Mesendoderm (in vitro differentiated cells): ENCODE measurements around the gene VSIG8.
A peak's percentile ranks its signal among the peaks of the same experiment; 100 is the strongest.

Experiments
- DNase-seq: peaks from one replicate; pipeline ENCODE4 v3.0.0; 2013
- H2AK5ac ChIP-seq: 2 replicates; pipeline ENCODE4 v1.6.1; 2013; ENCODE audit warnings: low read length, inconsistent platforms
- H2BK120ac ChIP-seq: 2 replicates; pipeline ENCODE4 v1.6.1; 2013; ENCODE audit warnings: low read depth, mild to moderate bottlenecking, low read length, moderate library complexity, mixed read lengths
- H2BK15ac ChIP-seq: replicated peaks from 2 replicates; pipeline ENCODE4 v1.6.1; 2013; ENCODE audit warnings: low read depth, mild to moderate bottlenecking, moderate library complexity
- H2BK5ac ChIP-seq: 2 replicates; pipeline ENCODE4 v1.6.1; 2013; ENCODE audit warnings: low read length, inconsistent platforms
- H3K18ac ChIP-seq: 2 replicates; pipeline ENCODE4 v1.6.1; 2013; ENCODE audit warnings: mild to moderate bottlenecking, low read length, mixed read lengths
- H3K23ac ChIP-seq: one replicate; pipeline ENCODE4 v1.6.1; 2013; ENCODE audit warnings: low read length
- H3K27ac ChIP-seq: 2 replicates; pipeline ENCODE4 v1.5.1; 2013; ENCODE audit warnings: low read depth, mild to moderate bottlenecking, inconsistent platforms, low read length, moderate library complexity
- H3K27me3 ChIP-seq: 2 replicates; pipeline ENCODE4 v1.6.1; 2013; ENCODE audit warnings: low read length, control low read depth, mild to moderate bottlenecking, inconsistent platforms; ENCODE audit not compliant: insufficient read depth, poor library complexity
- H3K36me3 ChIP-seq: 2 replicates; pipeline ENCODE4 v1.6.1; 2013; ENCODE audit warnings: low read length, inconsistent platforms; ENCODE audit not compliant: control insufficient read depth, insufficient read depth
- H3K4ac ChIP-seq: one replicate; pipeline ENCODE4 v1.6.1; 2013; ENCODE audit warnings: low read depth, mild to moderate bottlenecking, low read length, moderate library complexity
- H3K4me1 ChIP-seq: 2 replicates; pipeline ENCODE4 v1.6.1; 2013; ENCODE audit warnings: low read depth, low read length, inconsistent platforms; ENCODE audit not compliant: control insufficient read depth
- H3K4me2 ChIP-seq: 2 replicates; pipeline ENCODE4 v1.6.1; 2013; ENCODE audit warnings: low read length
- H3K4me3 ChIP-seq: 2 replicates; pipeline ENCODE4 v1.5.1; 2013; ENCODE audit warnings: mild to moderate bottlenecking, low read length
- H3K56ac ChIP-seq: one replicate; pipeline ENCODE4 v1.6.1; 2013; ENCODE audit warnings: low read length
- H3K79me1 ChIP-seq: 2 replicates; pipeline ENCODE4 v1.6.1; 2013; ENCODE audit warnings: low read length, inconsistent platforms
- H3K79me2 ChIP-seq: 2 replicates; pipeline ENCODE4 v1.6.1; 2013; ENCODE audit warnings: mild to moderate bottlenecking, low read length; ENCODE audit not compliant: control insufficient read depth, insufficient read depth
- H3K9ac ChIP-seq: 2 replicates; pipeline ENCODE4 v1.6.1; 2013; ENCODE audit warnings: low read length, inconsistent platforms
- H4K5ac ChIP-seq: one replicate; pipeline ENCODE4 v1.6.1; 2013; ENCODE audit warnings: low read length
- H4K8ac ChIP-seq: one replicate; pipeline ENCODE4 v1.6.1; 2013; ENCODE audit warnings: low read depth, mild to moderate bottlenecking, control low read depth, low read length, moderate library complexity
- WGBS: extraction: QIAGEN DNeasy Blood & Tissue Kit; methylation state at CpG from one replicate; pipeline ENCODE4 v1.1.7; 2013; ENCODE audit warnings: low lambda C conversion rate, missing lambda C conversion rate; ENCODE audit not compliant: insufficient coverage; ENCODE audit errors: extremely low coverage; 5-methylcytosine and 5-hydroxymethylcytosine counted together

VSIG8 gene

DNA sequence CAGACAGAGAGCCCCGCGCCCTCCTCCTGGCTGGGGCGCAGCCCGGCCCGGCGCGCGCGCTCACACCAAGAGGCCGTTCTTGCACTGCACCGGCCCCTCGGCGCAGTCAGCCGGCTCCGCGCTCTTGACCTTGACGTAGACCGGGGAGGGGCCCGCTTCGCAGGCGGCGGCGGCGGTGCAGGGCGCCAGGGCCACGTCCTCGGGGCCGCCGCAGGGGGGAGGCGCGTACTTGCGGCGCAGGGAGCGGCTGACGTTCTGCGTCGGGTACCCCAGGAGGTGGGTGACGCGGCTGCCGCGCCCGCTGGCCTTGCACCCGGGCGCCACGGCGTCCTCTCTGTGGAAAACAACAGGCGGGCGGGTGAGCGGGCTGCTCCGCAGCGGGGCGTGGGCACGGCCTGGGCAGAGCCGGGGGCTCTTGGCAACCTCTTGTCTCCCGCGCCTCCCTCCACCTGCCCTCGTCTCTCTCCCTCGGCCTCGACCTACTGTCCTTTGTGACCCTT, 7.7 kb downstream of the VSIG8 start:
- Histone ChIP-seq H3K4me1 (no peaks in the 10 kb centered on the region), H3K27me3 (peaks cover 3% of the 10 kb centered on the region), H3K4ac (no peak overlapping the region), H3K56ac (peak overlapping the region; percentile 82), H3K4me3 (peak overlapping the region; percentile 20), H3K4me2 (peak overlapping the region; percentile 90), H3K27ac (no peak overlapping the region), H3K23ac (no peak overlapping the region), H2AK5ac (no peak overlapping the region), H2BK120ac (no peak overlapping the region), H3K18ac (no peak overlapping the region), H2BK5ac (no peak overlapping the region), H4K5ac (no peak overlapping the region), H3K36me3 (no peaks in the 10 kb centered on the region), H4K8ac (no peak overlapping the region), H3K79me2 (no peaks in the 10 kb centered on the region), H2BK15ac (no peak overlapping the region), H3K79me1 (no peaks in the 10 kb centered on the region), H3K9ac (peak overlapping the region; percentile 77)
- WGBS = no CpG with 5 or more reads among the region's 59 CpGs
- DNase-seq = peak; percentile 68

DNA sequence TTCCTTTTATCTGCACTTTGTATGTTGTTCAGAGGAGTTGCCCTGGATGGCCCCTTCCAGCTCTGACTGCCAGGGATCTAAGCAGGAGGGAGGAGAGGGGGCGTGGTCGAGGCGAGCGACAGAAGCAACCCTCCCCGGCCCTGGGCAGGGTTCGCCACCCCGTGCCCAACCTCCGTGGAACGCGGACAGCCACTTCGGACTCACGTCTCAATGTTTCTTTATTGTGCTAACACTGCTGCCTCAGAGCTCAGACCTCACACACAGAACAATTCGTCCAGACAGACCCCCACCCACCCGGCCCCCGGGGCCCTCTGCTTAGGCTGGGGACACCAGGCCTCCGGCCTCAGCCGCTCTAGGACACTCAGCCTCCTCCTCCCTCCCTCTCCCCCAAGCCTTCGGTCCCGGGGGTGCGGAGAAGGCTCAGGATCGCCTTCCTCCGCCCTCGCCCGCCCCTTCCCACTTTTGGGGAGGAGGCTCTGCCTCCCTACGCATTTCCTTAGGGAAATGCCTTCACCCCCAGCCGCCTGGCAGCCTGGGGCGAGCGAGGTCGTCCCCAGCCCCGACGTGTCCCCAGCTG, 8.3 kb downstream of the VSIG8 start:
- peak; percentile 60 for DNase-seq
- H2BK120ac ChIP-seq = no peak overlapping the region

DNA sequence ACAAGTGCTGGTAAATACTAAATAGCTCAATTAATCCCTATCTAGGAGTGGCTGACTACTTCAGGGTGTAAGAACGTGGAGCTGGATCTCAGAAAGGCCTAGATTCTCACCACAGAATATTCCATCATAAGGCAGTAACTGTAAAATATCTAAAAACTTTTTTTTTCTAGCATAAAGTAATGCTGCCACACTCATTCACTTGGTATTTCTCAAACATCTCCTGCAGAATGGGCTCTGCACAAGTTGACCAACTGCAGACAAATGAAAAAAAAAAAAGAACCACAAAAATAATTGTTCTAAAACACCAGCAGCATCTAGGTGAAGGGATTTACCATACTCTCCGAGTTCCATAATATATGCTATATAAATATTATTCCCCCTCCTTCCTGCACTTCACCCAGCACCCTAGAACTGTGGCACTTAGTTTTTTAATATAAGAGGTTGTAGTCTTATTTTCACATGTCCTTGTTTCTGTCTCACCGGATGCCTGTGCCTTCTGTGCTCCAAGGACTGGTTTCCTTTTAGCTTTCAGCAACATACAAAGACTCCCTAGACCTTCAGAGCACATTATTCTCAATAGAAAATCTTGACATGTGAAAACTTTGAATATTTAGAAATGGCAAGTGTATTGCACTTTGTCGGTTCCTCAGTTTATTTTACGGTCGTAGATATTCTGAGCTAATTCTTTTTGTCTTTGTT, 8.9 kb downstream of the VSIG8 start:
- no peak overlapping the region for H3K4ac ChIP-seq
- no peaks in the 10 kb centered on the region for H3K4me1 ChIP-seq
- H3K4me3 ChIP-seq = no peak overlapping the region
- no peak overlapping the region for H2BK15ac ChIP-seq
- peaks cover 3% of the 10 kb centered on the region for H3K27me3 ChIP-seq
- no peaks in the 10 kb centered on the region for H3K79me2 ChIP-seq
- no peak overlapping the region for H4K8ac ChIP-seq
- H3K9ac ChIP-seq = no peak overlapping the region
- H3K4me2 ChIP-seq = no peak overlapping the region
- H3K79me1 ChIP-seq = no peaks in the 10 kb centered on the region
- no peak overlapping the region for H3K18ac ChIP-seq
- H3K27ac ChIP-seq = no peak overlapping the region
- H3K56ac ChIP-seq = no peak overlapping the region
- H2AK5ac ChIP-seq = no peak overlapping the region
- H3K23ac ChIP-seq = no peak overlapping the region
- WGBS = no CpG with 5 or more reads among the region's 6 CpGs
- DNase-seq = no peak
- H2BK5ac ChIP-seq = no peak overlapping the region
- no peak overlapping the region for H4K5ac ChIP-seq
- no peaks in the 10 kb centered on the region for H3K36me3 ChIP-seq
- H2BK120ac ChIP-seq = no peak overlapping the region

More for the DNA sequence above, 8.3 kb downstream of the VSIG8 start:
- Histone ChIP-seq H3K4me2 (peak overlapping the region; percentile 90), H3K56ac (peak overlapping the region; percentile 82), H4K5ac (no peak overlapping the region), H2BK15ac (no peak overlapping the region), H2BK5ac (no peak overlapping the region), H3K23ac (no peak overlapping the region), H3K79me2 (no peaks in the 10 kb centered on the region), H2AK5ac (no peak overlapping the region), H3K79me1 (no peaks in the 10 kb centered on the region), H3K36me3 (no peaks in the 10 kb centered on the region), H3K4ac (no peak overlapping the region), H3K27ac (no peak overlapping the region), H3K18ac (no peak overlapping the region), H3K9ac (peak overlapping the region; percentile 77), H3K27me3 (peaks cover 3% of the 10 kb centered on the region), H3K4me1 (no peaks in the 10 kb centered on the region), H3K4me3 (peak overlapping the region; percentile 20), H4K8ac (no peak overlapping the region)
- WGBS = no CpG with 5 or more reads among the region's 31 CpGs

DNA sequence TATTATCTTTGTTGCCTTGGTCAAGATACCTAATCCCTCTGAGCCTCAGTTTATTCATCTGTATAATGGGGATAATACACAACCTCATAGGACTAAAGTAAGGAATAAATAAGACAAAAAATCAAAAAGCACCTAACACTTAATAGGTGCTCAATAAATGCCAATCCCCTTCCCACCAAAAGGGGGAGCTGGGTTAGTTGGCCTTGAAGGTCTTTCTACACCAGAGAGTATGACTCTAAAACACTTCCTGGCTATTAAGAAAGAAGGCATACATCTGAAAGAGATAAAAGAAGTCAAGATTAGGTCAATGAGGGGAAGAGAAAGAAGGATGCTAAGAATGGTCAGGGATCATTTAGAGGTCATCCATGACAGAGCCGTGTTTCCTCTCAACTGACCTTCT, 11.1 kb downstream of the VSIG8 start:
- Histone ChIP-seq H2BK120ac (no peak overlapping the region), H4K5ac (no peak overlapping the region), H3K4me3 (no peak overlapping the region), H3K27ac (no peak overlapping the region), H4K8ac (no peak overlapping the region), H3K18ac (no peak overlapping the region), H3K9ac (no peak overlapping the region), H3K23ac (no peak overlapping the region), H3K79me2 (no peaks in the 10 kb centered on the region), H3K79me1 (no peaks in the 10 kb centered on the region), H2BK5ac (no peak overlapping the region), H3K4me2 (no peak overlapping the region), H3K27me3 (peaks cover 3% of the 10 kb centered on the region), H3K4ac (no peak overlapping the region), H3K36me3 (no peaks in the 10 kb centered on the region), H3K56ac (no peak overlapping the region), H3K4me1 (no peaks in the 10 kb centered on the region), H2BK15ac (no peak overlapping the region), H2AK5ac (no peak overlapping the region)
- WGBS = no CpG with 5 or more reads among the region's 1 CpG
- DNase-seq = no peak

DNA sequence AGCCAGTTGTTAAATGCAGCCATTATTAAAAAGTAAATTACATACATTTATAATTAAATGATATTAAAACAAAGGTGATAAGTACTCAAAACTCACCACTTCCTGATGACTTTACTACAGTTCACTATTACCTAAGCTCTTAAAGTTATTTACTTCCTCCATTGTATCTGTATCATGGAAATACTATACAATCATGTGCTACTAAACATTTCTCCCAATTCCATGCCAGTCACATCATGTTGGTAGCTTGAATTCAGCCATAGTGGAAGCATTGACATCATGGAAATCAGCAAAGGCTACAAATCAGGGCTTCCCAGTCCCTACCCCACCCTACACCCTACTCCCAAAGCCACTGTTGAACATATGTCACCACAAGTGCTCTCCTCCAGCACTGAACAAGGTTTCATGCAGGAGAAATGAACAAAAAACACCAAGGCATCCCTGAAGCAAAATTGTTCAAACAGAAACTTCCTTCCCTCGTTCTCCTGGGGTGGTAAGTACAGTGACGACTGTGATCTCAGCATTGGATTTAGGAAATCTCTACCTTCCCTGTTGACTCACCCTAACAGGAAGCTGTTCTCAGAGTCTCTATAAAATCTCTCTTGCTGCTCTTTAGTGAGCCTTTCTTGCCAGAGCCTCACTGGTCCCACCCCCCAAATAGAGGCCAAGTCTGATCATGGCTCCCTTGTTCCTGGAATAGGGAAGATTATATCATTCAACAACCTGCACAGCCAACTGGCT, 12.7 kb downstream of the VSIG8 start:
- no peaks in the 10 kb centered on the region for H3K36me3 ChIP-seq
- H3K79me1 ChIP-seq = no peaks in the 10 kb centered on the region
- no peak overlapping the region for H3K18ac ChIP-seq
- no peaks in the 10 kb centered on the region for H3K79me2 ChIP-seq
- no peak for DNase-seq
- H3K4me3 ChIP-seq = no peak overlapping the region
- no peaks in the 10 kb centered on the region for H3K27me3 ChIP-seq
- H3K23ac ChIP-seq = peak overlapping the region; percentile 66
- no peaks in the 10 kb centered on the region for H3K4me1 ChIP-seq
- no CpG with 5 or more reads among the region's 2 CpGs for WGBS
- H2AK5ac ChIP-seq = no peak overlapping the region
- no peak overlapping the region for H3K4ac ChIP-seq
- H3K9ac ChIP-seq = no peak overlapping the region
- no peak overlapping the region for H3K4me2 ChIP-seq
- H2BK120ac ChIP-seq = no peak overlapping the region
- no peak overlapping the region for H3K27ac ChIP-seq
- H2BK5ac ChIP-seq = no peak overlapping the region
- H4K5ac ChIP-seq = no peak overlapping the region
- H4K8ac ChIP-seq = no peak overlapping the region
- no peak overlapping the region for H2BK15ac ChIP-seq
- H3K56ac ChIP-seq = no peak overlapping the region
